Ishikawa (cell line): ENCODE data around the gene ACE.

Experiments
- CEBPB ChIP-seq: IDR thresholded peaks from 2 replicates; pipeline ENCODE4 v1.6.1; 2012
- CREB1 ChIP-seq: IDR thresholded peaks from 2 replicates; pipeline ENCODE4 v1.6.1; 2012; ENCODE audit warnings: low read depth
- EGR1 ChIP-seq: IDR thresholded peaks from 2 replicates; pipeline ENCODE4 v1.6.1; 2012
- EP300 ChIP-seq: IDR thresholded peaks from 2 replicates; pipeline ENCODE4 v1.6.1; 2012; ENCODE audit warnings: borderline replicate concordance
- FOXM1 ChIP-seq: IDR thresholded peaks from 2 replicates; pipeline ENCODE4 v1.6.1; 2012; ENCODE audit warnings: low read depth, borderline replicate concordance
- MAX ChIP-seq: IDR thresholded peaks from 2 replicates; pipeline ENCODE4 v1.6.1; 2012
- NFIC ChIP-seq: IDR thresholded peaks from 2 replicates; pipeline ENCODE4 v1.6.1; 2012
- RAD21 ChIP-seq: IDR thresholded peaks from 2 replicates; pipeline ENCODE4 v1.6.1; 2012; ENCODE audit warnings: low read depth
- REST ChIP-seq: IDR thresholded peaks from 2 replicates; pipeline ENCODE4 v1.6.1; 2012; ENCODE audit warnings: low read depth, mild to moderate bottlenecking
- TAF1 ChIP-seq: IDR thresholded peaks from 2 replicates; pipeline ENCODE4 v1.6.1; 2012; ENCODE audit warnings: low read depth, mild to moderate bottlenecking
- TCF12 ChIP-seq: IDR thresholded peaks from 2 replicates; pipeline ENCODE4 v1.6.1; 2012; ENCODE audit warnings: low read depth
- TEAD4 ChIP-seq: IDR thresholded peaks from 2 replicates; pipeline ENCODE4 v1.6.1; 2012
- USF1 ChIP-seq: IDR thresholded peaks from 2 replicates; pipeline ENCODE4 v1.6.1; 2012
- YY1 ChIP-seq: IDR thresholded peaks from 2 replicates; pipeline ENCODE4 v1.6.1; 2012; ENCODE audit warnings: low read depth
- ZBTB7A ChIP-seq: IDR thresholded peaks from 2 replicates; pipeline ENCODE4 v1.6.1; 2012; ENCODE audit warnings: low read depth

Gene ACE

GRCh38 chr17:63486317-63487013, 9.6 kb downstream of the ACE start:
- no peak for TF ChIP-seq ZBTB7A
- TF ChIP-seq TEAD4 = no peak
- TF ChIP-seq USF1 = no peak
- no peak for TF ChIP-seq CREB1
- TF ChIP-seq EP300 = no peak

GRCh38 chr17:63487014-63487339, 10.1 kb downstream of the ACE start:
- no peak for TF ChIP-seq USF1
- TF ChIP-seq YY1 = no peak
- TF ChIP-seq EP300 = no peak
- TF ChIP-seq CEBPB = no peak
- no peak for TF ChIP-seq FOXM1
- no peak for TF ChIP-seq TAF1
- TF ChIP-seq MAX = no peak
- TF ChIP-seq EGR1 = no peak
- TF ChIP-seq NFIC = no peak
- no peak for TF ChIP-seq REST
- no peak for TF ChIP-seq TCF12

GRCh38 chr17:63488851-63489250, 12.0 kb downstream of the ACE start:
- TF ChIP-seq YY1 = no peak
- TF ChIP-seq REST = no peak
- TF ChIP-seq ZBTB7A = no peak
- TF ChIP-seq TAF1 = no peak
- no peak for TF ChIP-seq USF1

- TF ChIP-seq TEAD4 (no peak), ZBTB7A (no peak), NFIC (no peak), TCF12 (no peak), CREB1 (no peak), MAX (no peak), YY1 (no peak), EGR1 (no peak), TAF1 (no peak), RAD21 (no peak), FOXM1 (no peak), EP300 (no peak), CEBPB (no peak)
Measured at GRCh38 chr17:63489291-63489690, 12.4 kb downstream of the ACE start.

GRCh38 chr17:63490329-63490728, 13.5 kb downstream of the ACE start:
- TF ChIP-seq RAD21 (no peak), TAF1 (no peak)

GRCh38 chr17:63490858-63491400, 14.1 kb downstream of the ACE start:
- TF ChIP-seq REST (no peak), TCF12 (no peak), EGR1 (no peak), CREB1 (no peak), NFIC (no peak), CEBPB (no peak), FOXM1 (no peak), EP300 (no peak), MAX (no peak), TAF1 (no peak), RAD21 (no peak)
